A549 (cell line): ENCODE measurements around the gene TP53I11. TPM values are rescaled to one million over a fixed set of nuclear protein-coding genes. Genes with fewer than 3 reads are reported as not detected.

ENCODE experiments used
- ATAC-seq, 2 experiments: fragments of 200-7000 bp in 1 of 2; fragments of >200 bp in 1 of 2; cut with Nextera tagmentation in 1 of 2; cut with Tn5 transposase in 1 of 2; 3 replicates each; pipeline versions ENCODE4 v1.8.0 to v1.9.1; 2018 to 2020; ENCODE audit warnings: mild to moderate bottlenecking in 1 of 2, moderate library complexity in 1 of 2
- CTCF ChIA-PET: fragments of 300-600 bp; sonication (Branson Sonifier 250); formaldehyde crosslinking; extraction: SDS; loops from one replicate; lab custom pipeline; 2021; ENCODE audit warnings: antibody characterized with exemption, inconsistent platforms; lab: Yijun Ruan, JAX
- POLR2A ChIA-PET: fragments of 350-600 bp; formaldehyde crosslinking; extraction: SDS; loops from one replicate; lab custom pipeline; 2021; ENCODE audit warnings: antibody characterized with exemption, inconsistent platforms; lab: Yijun Ruan, JAX
- DNase-seq, 2 experiments: peaks; one replicate each; pipeline versions ENCODE4 v3.0.0 to v3.0.0-alpha.2; 2011 to 2016; ENCODE audit warnings: low read depth in 1 of 2, low spot score in 1 of 2
- FAIRE-seq: peaks from 2 replicates; lab custom pipeline; 2011; peaks lifted over from hg19 to GRCh38; lab: Jason Lieb, UNC
- H3K27ac ChIP-seq, 2 experiments: fragments of >200 bp; sonication (Bioruptor Twin); formaldehyde crosslinking; 3 replicates each; pipeline ENCODE4 v1.5.1; 2016 to 2017
- H3K4me1 ChIP-seq: fragments of >200 bp; sonication (Bioruptor Twin); formaldehyde crosslinking; 3 replicates; pipeline ENCODE4 v1.6.1; 2016
- H3K4me2 ChIP-seq: fragments of >200 bp; sonication (Bioruptor Twin); formaldehyde crosslinking; 3 replicates; pipeline ENCODE4 v1.6.1; 2016
- H3K4me3 ChIP-seq: fragments of >200 bp; sonication (Bioruptor Twin); formaldehyde crosslinking; 3 replicates; pipeline ENCODE4 v1.5.1; 2016
- H3K9me3 ChIP-seq: fragments of >200 bp; sonication (Bioruptor Twin); formaldehyde crosslinking; 3 replicates; pipeline ENCODE4 v1.6.1; 2016
- POLR2A ChIP-seq: IDR thresholded peaks from 2 replicates; pipeline ENCODE4 v1.6.1; 2012; ENCODE audit warnings: mild to moderate bottlenecking, low read length
- WGBS: methylation state at CpG from one replicate; pipeline ENCODE4 v1.1.6; 2017; ENCODE audit errors: missing lambda C conversion rate; 5-methylcytosine and 5-hydroxymethylcytosine counted together
- polyA plus RNA-seq, 4 experiments: library from polyadenylated mRNA; depleted of rRNA in 3 of 4; stranded (reverse); fragments of >200 nt; fragmentation: RNase III in 1 of 4; extraction: RNeasy Plus Mini Kit Qiagen cat#74134 plus additional on column Dnase treatment in 1 of 4; gene quantifications; 2 replicates in 3 of 4; 3 replicates in 1 of 4; pipeline ENCODE4 v1.2.3, GENCODE V29; 2011 to 2017
- TF ChIP-seq, protein P1 (sequence below): IDR thresholded peaks from 2 replicates; pipeline ENCODE4 v1.6.1; 2012

Gene TP53I11
- polyA plus RNA-seq, 2 of the 4 experiments (the other 2 are of a cell fraction): 11.2 to 28.2 TPM

GRCh38 chr11:44883277-44883676 lies 67.4 kb downstream of the TP53I11 start:
- CTCF ChIA-PET: interaction anchor here (1.1 to 2.7 kb wide), 3 partner anchors 11 to 262 kb away, joined by 3 to 18 read pairs (median 6); no protein-coding TSS in a partner anchor
- WGBS: 31% methylated on average over 6 of the region's 6 CpGs
- TF ChIP-seq POLR2A: no peak
- TF ChIP-seq, protein P1, sequence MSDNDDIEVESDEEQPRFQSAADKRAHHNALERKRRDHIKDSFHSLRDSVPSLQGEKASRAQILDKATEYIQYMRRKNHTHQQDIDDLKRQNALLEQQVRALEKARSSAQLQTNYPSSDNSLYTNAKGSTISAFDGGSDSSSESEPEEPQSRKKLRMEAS: peak; percentile 41; the same call in 1 of the 2 replicates
- Histone ChIP-seq H3K9me3 (no peaks in the 10 kb centered on the region), H3K27ac (peak overlapping the region in 1 of 2 experiments; percentile 5; a peak in 1 of 6 replicates), H3K4me2 (no peak overlapping the region), H3K4me3 (no peak overlapping the region), H3K4me1 (peaks cover 22% of the 10 kb centered on the region)
- DNase-seq (no peak), ATAC-seq (no peak), FAIRE-seq (no peak)
- POLR2A ChIA-PET: no interaction called here

Other genes starting within 250 kb of the TP53I11 start
- gene TSPAN18, start 223.9 kb downstream of the TP53I11 start, polyA plus RNA-seq (2011; rRNA removed): 0.81 and 0.98 TPM in 2 replicates
- 4.5 to 5.8 TPM (median 4.8 TPM) in 3 replicates for gene TSPAN18, start 223.9 kb downstream of the TP53I11 start, polyA plus RNA-seq (2017; fragmentation: RNase III; extraction: RNeasy Plus Mini Kit Qiagen cat#74134 plus additional on column Dnase treatment)
- gene PRDM11, start 195.8 kb upstream of the TP53I11 start, polyA plus RNA-seq (2011; rRNA removed): 4.3 and 5.8 TPM in 2 replicates
- gene PRDM11, start 195.8 kb upstream of the TP53I11 start, polyA plus RNA-seq (2017; fragmentation: RNase III; extraction: RNeasy Plus Mini Kit Qiagen cat#74134 plus additional on column Dnase treatment): 5.3 to 6.2 TPM (median 5.4 TPM) in 3 replicates